HG02981 (cell line): ENCODE measurements around the gene SUSD6.
A peak's percentile ranks its signal among the peaks of the same experiment; 100 is the strongest.

Source experiments
- ATAC-seq: cut with Tn5 transposase; IDR thresholded peaks from one replicate; pipeline ENCODE4 v1.9.1; 2021; ENCODE audit warnings: mild to moderate bottlenecking, moderate library complexity; ENCODE audit not compliant: unreplicated experiment

SUSD6 gene

GRCh38 chr14:69671365-69672030, 60.1 kb downstream of the SUSD6 start:
- no peak for ATAC-seq

DNA sequence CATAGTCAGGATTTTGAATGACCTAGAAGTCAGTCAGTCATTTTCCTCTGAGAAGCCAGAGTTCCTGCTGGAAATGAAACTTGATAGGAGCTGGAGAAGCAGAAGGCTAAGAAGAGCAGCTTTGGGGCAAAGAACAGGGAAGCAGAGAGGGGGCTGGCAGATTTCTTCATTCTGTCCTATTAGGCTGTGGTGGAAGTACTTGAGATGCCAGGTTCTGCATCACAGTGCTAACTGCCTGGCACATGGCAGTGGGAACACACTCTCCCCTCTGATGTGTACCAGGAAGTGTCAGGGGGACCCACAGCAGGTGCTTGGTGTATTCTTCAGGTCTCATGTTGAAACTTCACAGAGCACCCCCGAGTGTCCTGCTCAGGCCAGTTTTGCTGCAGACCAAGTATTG, 61.0 kb downstream of the SUSD6 start:
- ATAC-seq: no peak

DNA sequence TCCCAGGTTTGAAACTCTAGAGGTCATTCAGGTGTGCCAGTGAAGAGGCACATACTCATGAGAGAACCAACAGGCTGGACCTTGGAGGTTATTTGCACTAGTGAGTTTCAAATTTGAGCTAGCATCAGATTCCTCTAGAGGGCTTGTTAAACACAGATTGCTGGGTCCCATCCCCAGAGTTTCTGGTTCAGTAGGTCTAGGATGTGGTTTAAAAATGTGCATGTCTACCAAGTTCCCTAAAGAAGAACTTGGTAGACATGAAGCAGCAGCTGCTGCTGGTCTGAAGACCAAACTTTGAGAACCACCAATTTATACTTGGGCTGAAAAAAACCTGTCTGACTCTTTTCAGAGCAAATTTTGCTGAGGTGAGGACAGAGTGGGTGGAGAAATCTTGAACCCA, 61.7 kb downstream of the SUSD6 start:
- ATAC-seq: peak; percentile 41

DNA sequence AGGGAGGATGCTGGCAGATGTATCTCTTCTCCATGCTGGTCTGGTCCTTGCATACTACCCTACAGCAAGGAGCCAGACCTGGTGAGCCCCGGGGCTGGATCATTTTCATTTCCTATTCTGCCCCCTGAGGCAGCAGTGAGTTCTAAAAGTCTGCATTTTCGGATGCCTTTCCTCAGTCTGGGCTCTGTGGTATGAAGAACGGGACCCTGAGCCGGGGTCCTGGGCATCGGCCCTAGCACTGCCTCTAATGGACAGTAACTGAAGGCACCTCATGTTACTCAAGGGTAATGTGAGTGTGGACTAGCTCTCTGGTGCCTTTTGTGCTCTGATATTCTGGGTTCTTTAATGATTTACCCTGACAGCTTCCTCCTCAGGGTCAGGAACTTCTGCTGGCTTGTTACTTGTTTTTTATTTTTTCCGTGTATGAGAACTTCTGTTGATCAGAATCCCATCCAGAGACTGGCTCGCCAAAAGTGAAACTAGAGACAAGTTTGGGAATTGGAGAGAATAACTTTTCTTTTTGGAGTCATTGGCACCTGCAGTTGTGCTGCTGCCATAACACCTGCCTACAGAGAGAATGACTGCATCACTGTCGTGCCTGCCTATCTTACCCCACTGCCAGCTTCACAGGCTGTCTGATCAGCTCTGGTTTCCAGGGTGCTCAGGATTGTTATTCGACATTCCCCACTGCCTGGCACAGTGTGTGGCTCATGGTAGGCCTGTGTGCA, 62.3 kb downstream of the SUSD6 start:
- peak; percentile 13 for ATAC-seq

GRCh38 chr14:69674546-69675244, 63.3 kb downstream of the SUSD6 start:
- ATAC-seq: no peak

GRCh38 chr14:69675245-69675583, 63.8 kb downstream of the SUSD6 start:
- ATAC-seq: no peak

GRCh38 chr14:69675877-69676416, 64.6 kb downstream of the SUSD6 start:
- ATAC-seq: peak; percentile 69

GRCh38 chr14:69676723-69677122, 65.3 kb downstream of the SUSD6 start:
- ATAC-seq: no peak

GRCh38 chr14:69680297-69680696, 68.9 kb downstream of the SUSD6 start:
- ATAC-seq: no peak

DNA sequence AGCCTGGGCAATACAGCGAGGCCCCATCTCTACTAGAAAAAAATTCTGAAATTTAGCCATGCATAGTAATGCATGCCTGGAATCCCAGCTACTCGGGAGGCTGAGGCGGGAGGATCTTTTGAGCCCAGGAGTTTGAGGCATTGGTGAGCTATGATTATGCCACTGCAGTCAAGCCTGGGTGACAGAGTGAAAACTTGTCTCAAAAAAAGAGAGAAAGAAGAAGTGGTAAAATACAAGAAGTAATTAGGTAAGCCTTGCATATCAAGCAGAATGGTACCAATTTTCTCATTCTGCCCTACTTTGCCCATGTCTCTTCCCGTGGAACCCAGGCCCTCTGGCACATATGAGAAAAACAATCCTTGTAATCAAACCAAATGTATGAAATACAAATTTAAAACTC, 70.7 kb downstream of the SUSD6 start:
- no peak for ATAC-seq

- no peak for ATAC-seq
Measured at GRCh38 chr14:69682621-69683263, 71.3 kb downstream of the SUSD6 start.

GRCh38 chr14:69683971-69684370, 72.6 kb downstream of the SUSD6 start:
- no peak for ATAC-seq

- no peak for ATAC-seq
Measured at GRCh38 chr14:69684461-69685217, 73.2 kb downstream of the SUSD6 start.

DNA sequence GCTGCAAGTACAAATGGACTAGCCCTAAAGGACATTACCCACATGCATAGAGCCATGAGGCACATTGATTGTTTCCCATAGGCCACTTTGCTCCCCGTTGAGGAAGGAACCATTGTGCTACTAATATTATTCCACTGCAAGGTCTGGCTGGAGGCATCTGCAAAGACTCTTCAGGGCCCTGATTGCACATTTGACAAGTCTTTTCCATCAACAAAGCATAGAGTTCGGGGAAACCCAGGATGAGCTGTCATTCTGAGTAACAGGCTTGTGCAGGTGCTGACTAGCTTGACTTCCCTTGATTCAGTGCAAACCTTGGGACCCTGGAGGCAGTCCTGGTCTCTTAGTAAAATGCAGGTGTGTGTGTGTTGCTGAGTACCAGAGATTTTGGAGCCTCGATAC, 73.8 kb downstream of the SUSD6 start:
- ATAC-seq: no peak

GRCh38 chr14:69685716-69686115, 74.3 kb downstream of the SUSD6 start:
- ATAC-seq: no peak

DNA sequence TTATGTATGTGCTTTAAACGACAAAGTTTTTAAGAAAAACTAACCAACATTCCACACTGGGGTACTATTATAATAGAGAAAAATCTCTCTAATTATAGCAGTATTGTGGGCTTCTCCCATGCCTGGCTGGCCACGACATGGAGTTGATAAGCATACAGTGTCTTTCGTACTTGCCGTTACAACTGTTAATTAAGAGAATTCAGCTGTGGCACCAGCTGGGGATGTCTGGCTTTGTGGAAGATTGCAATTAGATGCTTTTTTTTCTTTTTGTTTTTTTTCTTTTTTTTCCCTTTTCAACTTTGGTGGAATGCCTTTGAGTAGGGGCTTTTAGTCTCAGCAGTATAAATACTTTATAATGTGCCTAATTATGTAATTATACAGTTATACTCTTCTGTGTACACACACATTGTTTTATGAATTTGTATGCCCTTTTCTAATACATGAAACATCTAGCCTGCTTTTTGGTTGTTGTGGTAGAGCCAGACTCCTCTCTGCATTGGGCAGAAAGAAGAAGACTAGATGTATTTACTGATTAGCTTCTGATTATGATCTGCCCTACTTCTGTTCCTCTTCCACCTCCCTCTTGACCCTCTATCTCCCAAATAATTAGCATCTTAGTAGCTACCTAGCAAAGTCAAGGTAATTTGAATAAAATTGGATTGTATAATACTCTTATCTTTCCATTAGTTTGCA, 76.4 kb downstream of the SUSD6 start:
- ATAC-seq: no peak

DNA sequence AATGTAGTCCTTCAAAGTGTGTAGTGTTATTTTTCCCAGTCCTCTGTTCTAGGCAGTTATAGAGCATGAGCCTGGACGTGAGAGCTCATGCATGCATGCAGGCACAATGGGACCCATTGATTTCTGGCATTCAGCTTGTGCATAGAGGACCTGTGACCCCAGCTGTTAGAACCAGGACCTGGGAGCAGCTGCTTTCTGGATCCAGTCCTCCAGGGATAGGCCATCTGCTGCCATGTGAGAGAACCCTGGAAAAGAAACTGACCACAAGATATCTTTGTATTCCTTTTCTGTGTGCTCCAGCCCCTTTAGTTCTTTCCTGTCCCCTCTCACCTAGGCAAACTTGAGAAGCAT, 76.9 kb downstream of the SUSD6 start:
- no peak for ATAC-seq

- no peak for ATAC-seq
Measured at GRCh38 chr14:69690042-69690441, 78.6 kb downstream of the SUSD6 start.

- ATAC-seq: no peak
Measured at GRCh38 chr14:69692594-69692993, 81.2 kb downstream of the SUSD6 start.

DNA sequence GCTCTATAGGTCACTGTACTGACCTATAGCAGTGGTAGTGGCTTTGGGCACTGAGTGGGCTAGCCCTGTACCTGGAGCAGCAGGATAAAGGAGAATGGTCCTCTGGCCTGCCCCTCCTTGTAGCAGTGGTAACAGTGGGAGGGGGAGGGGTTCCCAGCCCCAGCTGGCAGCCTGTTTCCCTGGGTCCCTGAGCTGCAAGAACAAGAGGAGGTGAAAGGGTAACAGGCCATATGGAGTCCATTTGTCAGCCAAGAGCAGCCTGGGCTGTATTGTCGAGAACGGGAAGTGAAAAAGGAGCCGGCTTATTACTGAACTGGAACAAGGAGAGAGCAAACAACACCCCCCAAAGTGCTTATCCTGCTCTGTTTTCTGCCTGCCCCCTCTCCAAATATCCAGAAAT, 81.7 kb downstream of the SUSD6 start:
- peak; percentile 39 for ATAC-seq
